Suppressor macrophage treated with lipopolysaccharide for 4 hours (primary cell): ENCODE results near the gene SUPT3H.
A peak's percentile ranks its signal among the peaks of the same experiment; 100 is the strongest.

Source experiments
- DNase-seq: peaks from one replicate; pipeline ENCODE4 v3.0.0-alpha.2; 2020

Gene SUPT3H

DNA sequence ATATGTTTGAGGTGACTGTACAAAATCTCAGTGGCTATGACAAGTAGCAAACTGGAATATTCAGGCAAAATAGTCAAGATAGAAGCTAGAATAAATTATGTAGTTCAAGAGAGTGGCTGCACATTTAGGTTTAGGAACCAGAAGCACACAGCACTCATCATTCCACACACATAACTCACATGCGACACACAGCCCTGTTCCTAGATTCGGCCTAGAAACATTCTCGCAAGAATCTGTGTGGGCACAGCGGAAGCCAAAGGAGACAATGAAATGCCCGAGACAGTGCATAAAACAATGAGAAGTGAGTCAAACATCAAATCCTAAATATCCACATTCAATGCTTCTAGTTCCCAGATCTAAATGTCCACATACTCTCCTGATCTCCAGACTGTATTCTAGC lies 9.5 kb upstream of the SUPT3H start:
- no peak for DNase-seq

DNA sequence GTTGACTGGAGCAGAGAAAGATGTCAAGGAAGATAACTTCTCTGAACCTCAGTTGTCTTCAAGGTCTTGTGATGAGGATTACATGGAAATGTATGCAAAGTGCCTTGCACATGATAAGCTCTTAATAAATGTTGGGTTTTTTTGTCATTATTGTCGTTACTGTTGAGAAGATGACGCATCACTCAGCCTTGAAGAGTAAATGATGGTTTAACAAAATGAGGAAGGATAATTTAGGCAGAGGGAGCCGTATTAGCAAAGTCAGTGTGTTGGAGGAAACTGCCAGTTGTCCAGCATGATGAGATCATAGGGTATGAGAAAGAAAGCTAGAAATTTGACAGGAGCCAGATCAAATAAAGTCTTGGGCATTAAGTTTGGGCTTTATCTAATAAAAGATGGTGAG lies 8.8 kb upstream of the SUPT3H start:
- DNase-seq = peak; percentile 46

DNA sequence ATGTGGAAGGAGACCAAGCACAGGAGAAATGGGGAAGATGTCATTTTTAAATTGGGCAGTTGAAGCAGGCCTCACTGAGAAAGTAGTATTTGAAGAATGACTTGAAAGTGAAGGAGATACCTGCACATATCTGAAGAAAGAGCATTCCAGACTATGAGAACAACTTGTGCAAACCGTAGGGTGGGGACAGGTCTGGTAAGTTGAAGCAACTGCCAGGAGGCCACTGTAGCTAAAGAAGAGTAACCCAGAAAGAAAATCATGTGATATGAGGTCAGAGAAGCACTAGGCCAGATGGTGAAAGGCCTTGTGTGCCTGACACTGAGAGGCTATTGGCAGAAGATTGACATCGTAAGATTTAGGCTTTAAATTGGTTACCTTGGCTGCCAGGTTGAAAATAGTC lies 4.7 kb upstream of the SUPT3H start:
- DNase-seq = no peak

DNA sequence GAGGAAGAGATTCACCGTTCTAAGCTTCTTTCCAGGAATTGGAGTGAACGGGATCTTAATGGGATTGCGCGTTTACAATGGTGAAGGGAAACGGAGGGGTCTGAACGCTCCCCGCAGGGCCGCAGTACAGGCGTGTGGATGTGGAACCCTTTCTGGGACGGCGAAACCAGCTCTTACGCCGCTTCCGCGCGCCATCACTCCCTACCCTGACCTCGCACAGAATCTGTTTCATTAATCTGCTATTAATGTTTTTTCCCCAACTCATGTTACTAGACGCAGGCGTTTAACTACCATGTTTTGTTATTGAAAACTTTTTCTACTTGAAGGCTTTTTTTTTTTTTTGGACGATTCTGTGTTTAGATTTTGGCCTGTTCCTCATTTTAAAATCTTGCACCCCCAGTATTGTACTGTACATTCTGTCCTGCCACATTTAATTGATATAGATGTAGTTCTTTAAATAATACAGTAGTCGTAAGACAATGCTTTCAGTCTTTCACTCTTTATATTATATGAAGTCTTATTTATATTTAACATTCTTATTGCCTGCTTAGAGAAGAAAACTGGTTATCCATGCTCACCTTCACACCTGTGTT lies 696 bp upstream of the SUPT3H start:
- DNase-seq = peak; percentile 47

DNA sequence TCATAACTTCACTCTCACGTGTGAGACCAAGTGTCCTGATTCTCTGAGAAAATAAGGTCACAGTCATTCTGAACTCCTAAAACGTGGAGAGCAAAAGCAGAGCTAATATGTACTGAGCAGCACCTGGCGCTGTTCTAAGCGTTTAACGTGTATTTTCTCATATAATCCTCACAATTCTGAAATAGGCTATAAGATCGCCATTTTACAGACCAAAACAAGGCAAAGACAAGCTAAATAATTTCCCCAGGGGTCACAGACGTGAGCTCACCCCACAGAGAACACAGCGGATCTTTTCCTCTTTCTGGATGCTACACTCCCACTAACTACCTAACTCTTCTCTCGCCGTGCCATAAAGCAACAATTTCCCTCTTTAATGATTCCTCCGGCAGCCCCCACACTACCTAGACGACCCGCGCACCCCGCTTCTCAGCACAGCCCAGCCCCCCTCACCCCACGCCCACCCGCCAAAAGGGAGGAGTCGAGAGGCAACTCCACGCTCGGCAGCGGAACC lies 636 bp downstream of the SUPT3H start:
- peak; percentile 25 for DNase-seq

DNA sequence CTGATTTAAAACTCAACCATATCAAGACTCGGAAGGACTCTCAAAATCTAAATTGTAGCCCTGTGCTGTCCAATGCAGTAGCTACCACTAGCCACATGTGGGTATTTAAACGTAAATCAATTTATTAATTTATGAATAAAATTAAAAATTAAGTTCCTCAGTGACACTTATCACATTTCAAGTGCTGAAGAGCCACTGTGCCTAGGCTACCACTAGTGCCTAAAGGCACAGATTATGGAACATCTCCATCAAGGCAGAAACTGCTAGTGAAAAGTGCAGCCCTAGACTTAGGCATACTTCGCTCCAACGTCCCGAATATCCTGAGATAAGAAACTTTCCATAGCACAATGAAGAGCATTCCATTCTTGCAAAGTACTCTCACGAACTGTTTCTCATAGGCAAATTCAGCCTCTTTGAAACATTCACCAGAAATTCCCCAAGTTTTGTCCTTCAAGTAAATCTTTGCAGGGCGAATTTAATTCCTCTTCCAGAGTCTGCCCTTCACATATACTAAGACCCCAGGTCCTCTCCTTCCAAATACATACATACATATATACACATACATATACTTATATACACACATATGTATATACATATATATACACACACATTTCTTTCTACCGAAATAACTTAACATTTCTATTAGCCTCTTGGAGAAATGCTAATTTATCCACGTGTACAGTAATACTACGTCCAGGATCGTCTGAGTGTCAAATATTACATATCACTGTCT lies 1.3 kb downstream of the SUPT3H start:
- no peak for DNase-seq

DNA sequence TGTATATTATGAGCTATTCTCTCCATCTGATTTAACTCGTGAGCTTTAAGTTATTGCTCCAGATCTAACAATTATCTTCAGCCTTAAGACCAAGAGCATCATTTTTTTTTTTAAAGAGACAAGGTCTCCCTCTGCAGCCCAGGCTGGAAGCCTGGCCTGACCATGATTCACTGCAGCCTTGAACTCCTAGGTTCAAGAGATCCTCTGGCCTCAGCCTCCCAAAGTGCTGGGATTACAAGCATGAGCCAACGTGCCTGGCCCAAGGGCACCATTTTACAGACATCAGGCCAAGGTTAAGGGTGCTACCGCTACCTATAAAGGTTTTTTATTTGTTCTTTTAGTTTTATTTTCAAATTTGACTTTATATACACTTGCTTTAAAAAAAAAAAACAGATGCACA lies 2.3 kb downstream of the SUPT3H start:
- no peak for DNase-seq

DNA sequence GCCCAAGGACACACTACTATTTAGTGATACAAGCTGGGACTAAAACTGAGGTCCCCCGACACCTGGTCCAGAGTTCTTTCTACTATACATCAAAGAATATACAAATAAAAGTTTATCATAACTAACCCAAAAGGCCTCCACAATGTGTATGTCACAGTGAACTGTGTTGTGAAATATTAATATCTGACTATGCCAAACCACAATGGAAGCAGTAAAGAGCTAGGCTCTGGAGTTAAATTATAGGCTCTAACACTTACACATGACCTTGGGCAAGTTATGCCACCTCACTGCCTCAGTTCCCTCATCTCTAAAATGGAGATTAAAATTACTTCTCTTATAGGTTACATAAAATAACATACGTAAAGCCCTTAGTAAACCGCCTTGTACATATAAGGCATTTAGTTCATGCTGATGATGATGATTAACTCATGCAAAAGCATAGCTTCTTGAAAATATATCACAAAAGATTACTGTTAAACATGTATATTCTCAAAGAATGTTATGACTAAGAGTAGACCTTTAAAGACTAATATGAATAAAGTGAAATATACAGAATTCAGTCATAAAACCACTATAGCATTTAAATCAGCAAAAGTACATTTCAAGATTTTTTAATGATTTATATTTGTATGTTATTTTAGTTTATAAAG lies 5.7 kb downstream of the SUPT3H start:
- no peak for DNase-seq

DNA sequence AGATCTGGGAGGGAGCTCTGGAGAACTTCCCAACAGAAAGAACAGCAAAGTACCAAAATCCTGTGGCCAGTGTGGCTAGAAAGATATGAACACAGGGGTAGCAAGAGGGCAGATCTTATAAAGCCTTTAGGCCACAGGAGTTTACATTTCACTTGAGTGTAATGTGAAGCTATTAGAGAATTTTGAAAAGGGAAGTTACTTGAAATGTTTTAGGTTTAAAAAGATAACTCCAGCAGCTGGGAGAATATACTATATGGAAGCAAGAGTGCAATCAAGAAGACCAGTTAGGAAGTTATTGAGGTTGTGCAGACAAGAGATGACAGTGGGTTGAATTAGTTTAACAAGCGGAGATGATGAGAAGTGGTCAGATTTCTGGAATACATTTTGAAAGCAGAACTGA lies 7.9 kb downstream of the SUPT3H start:
- no peak for DNase-seq

DNA sequence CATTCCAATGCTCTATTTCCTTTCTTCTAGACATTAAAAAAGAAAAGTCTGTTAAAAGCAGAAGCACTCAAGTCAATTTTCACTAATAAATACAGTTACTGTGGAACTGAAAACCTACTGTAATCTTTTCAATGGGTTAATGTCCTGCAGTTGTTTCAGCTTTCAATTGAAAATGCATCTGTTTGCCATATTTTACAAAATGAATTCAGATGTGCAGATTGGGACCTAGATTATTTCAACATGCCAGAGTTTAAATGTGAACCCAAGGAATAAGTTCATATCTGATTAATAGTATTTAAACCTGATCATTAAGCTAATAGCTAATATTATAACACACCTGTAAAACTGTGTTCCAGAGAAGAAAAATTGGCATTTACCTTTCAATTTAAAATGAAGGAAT lies 9.7 kb downstream of the SUPT3H start:
- no peak for DNase-seq

DNA sequence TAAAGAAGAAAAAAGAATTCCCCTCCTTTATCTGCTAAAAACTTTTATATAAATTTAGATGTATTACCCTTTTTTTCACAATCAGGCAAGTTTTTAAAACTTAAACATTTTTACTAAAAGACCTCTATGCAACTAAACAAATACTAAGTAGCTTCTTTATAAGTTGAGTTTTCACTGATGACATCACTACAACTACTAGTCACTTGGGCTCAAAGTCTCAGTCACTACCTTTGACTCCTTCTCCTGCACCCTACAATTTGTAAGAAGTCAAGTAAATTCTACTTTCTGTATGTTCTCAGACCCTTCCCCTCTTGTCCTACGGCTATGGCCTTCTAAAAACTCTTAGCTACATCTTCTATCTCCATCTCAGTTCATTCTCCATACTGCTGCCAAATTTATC lies 11.2 kb downstream of the SUPT3H start:
- DNase-seq = no peak

DNA sequence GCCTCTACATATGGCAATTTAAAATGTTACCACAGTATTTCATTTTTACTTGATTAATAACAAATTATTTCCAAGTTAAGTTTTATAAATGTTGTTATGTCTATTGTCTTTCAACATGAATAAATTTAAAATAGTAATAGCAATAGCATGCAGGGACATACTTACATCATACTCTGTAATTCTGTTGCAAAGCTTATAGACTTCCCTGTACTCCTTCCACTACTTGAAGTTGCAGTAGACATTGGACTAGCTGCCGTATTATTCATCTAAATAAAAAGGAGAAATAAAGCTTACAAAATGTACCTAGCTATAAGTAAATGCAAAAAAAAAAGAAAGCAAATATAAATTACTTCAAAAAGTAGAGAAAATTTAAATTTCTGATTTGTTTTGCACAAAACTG lies 12.7 kb downstream of the SUPT3H start:
- peak; percentile 37 for DNase-seq

DNA sequence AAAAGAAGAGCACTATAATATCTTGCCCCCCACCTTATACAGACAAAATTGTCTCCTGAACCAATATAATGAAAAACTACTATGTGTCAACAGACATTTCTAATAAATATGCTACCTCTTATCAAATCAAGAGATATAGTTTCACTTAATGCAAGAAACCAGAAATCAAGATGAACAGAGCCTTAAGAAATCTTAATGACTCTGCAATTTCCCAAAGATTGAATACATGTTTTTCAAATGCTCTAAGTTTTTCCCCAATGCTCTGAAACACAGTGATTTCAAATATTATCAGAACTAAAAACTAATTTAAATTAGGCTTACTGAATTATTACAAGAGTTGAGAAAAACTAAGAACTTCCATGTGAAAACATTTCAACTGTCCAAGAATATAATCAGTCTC lies 13.3 kb downstream of the SUPT3H start:
- no peak for DNase-seq

DNA sequence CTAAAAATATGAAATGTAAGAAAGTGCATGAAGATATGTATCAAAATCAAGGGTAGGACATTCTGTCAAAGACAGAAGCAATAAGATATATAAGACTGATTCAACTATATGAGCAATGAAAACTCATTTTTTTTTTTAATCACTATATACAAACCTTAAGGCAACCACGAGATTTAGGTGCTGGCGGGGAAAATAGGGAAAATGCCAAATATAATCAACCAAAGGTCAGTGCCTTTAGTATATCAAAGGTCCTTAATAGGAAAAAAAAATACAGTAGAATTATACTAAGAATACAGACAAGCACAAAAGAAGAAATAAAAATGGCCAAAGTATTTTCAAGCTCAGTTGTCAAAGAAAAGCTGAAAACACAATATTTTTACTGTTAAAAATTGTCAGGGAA lies 24.1 kb downstream of the SUPT3H start:
- DNase-seq = no peak

DNA sequence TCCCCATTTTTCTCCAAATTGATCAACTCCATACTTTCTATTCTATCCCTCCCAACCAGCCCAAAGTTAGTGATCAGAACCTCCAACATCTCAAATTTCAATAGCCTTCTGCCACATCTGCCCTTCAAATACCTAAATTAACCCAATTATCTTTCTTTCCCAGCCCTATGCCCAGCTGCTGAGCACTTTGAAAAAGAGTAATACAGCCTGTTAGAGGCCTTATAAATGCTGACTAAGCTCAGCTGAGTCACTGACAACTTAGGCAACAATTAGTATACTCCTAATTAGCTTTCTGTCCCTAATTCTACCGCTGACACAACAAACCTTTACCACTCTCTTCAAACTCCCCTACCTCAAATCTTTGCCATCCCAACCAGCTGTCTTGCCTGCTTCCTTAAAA lies 26.1 kb downstream of the SUPT3H start:
- no peak for DNase-seq

DNA sequence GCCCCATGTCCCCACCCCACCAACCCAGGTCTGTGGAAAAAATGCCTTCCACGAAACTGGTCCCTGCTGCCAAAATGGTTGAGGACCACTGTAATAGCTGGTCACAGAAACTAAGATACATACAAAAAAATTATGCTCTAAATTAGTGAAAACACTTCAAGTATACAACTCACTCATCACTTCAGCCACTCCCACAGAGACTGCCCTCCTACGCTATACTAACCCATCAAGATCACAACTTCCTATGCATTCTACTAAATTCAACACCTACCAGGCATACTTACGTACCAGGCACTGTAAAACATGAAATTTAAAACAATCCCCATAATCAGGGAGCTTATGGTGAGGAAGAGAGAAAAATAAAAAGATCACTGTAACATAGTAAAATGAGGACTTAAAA lies 26.7 kb downstream of the SUPT3H start:
- DNase-seq = no peak

DNA sequence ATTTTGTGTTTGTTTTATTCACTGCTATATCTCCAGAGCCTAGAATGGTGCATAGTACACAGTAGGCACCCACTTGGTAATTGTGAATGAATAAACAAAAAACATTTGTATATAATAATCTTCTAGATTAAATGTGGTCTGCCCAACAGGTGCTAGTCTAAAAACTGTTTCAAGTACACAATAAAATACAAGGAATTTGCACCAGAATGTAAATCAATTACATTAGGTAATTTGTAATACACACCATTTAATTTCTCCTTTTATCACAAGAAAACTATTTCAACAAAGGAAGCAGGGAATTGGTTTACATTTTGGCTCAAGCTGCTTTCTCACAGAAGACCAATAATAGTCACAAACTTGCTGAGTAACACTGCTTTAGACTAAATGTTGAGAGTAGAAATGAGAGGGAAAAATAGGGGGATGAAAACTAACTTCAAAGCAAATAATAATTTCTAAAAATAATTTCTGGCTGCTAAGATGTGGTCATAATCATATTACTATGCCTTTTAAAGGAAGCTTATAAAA lies 27.5 kb downstream of the SUPT3H start:
- DNase-seq = no peak

DNA sequence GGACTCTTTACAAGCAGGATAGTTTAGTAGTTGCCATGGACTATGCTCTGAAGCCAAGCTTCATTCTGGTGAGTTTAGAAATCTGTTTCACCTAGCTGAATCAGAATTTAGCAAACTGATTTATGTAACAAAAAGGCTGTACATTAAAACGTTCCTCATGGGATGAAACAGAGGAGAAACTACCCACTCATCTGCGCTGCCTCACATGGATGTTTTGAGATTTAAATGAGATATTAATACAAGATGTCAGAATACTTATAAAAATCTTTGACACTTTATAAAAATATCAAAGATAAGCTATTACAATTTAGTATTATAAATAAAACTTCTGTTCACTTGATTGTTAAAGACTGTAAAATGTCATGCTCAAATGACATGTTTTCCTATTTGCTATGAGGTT lies 32.8 kb downstream of the SUPT3H start:
- no peak for DNase-seq

DNA sequence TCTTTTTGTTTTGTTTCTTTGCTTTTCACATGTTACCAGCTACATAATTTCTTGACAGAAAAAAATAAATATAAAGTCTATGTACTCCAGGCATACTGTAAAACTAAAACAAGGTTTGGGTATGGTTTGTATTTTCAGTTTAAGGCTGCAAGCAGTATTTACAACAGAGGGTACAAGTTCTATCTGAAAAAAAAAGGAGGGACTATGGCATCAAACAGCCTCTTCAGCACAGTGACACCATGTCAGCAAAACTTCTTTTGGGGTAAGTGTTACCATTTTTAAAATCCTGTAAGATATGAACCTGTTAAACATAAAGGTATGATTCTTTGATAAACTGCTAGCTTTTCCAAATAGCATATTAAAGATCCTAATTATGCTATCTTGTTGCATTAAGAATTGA lies 49.2 kb downstream of the SUPT3H start:
- no peak for DNase-seq

DNA sequence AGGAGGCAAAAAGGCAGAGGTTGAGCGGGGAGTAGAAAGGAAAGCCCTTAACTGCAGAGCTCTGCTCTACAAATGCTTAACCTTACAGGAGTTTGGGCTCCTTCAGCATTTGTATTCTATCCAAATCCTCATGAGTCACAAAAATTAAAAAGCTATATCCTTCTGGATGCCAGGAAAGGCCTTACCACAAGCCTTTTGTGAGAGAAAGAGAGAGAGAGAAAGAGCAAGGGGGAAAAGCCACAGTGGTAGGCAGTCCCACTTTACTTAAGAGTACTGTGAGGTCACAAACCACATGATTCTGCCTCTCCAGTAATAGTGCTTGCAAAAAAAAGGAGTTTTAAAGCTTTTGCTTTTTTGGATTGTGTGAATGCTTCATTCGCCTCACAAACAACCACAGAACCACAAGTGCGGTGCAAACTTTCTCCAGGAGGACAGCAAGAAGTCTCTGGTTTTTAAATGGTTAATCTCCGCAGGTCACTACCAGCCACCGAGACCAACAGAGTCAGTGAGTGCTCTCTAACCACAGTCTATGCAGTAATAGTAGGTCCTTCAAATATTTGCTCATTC lies 49.7 kb downstream of the SUPT3H start, which contains the start of gene RUNX2:
RUNX2 (plus strand) TSS at position 375 of the 567 bp plus-strand sequence. CDS start 397 bp downstream, outside the sequence.
- peak; percentile 14 for DNase-seq

DNA sequence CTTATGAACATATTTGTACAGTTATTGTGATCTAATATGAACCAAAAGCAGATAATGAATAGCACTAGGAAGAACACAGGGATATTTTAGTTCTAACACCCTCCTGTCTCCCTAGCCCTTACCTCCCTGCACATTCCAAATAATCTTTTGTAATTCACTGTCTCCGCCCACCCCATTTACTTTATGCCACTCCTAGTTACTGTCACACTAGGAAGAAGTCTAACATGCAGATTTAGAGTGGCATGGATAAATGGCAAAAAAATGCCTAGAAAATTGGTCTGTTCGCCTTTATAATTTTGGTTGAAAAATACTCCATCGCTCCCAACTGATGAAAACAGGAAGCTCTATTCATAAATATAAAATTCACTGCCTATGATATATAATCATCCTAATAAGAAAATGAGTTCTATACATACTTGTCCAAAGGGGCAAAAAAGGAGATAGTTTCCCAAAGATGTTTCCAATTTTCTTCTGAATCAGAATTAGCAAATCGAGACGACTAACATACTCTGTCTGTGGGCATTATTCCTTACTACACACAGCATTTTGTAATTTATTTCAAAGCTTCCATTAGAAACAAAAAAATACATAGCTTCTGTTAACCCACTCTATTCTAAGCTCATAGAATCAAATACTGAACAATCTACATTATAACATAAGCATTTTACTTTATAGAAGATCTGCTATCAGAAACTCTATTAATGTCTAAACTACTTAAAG lies 50.9 kb downstream of the SUPT3H start:
- no peak for DNase-seq

DNA sequence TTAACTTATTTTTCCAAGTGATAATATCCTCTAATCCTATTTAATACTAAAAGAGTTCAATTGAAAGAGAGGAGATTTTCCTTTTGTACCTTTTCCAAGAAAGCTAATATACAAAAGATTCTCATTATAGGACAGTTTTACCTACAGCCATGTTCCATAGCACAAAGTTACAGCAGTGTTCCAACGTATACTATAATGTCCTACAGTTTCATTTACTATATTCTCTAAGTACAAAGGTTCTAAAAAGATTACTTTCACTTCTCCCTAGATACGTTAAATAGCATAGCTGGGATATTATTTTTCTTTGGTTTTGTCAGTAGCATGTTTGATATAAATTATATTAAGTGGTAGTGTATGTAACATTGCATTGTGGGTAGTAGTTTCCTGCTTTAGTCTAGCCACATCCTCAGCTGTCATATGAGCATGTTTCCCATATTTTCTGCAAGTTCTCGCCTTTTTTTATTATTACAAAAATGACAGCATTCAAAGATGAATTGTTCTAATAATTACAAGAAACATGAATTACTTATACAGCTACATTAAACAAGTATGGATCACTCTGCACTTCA lies 54.0 kb downstream of the SUPT3H start:
- peak; percentile 14 for DNase-seq

DNA sequence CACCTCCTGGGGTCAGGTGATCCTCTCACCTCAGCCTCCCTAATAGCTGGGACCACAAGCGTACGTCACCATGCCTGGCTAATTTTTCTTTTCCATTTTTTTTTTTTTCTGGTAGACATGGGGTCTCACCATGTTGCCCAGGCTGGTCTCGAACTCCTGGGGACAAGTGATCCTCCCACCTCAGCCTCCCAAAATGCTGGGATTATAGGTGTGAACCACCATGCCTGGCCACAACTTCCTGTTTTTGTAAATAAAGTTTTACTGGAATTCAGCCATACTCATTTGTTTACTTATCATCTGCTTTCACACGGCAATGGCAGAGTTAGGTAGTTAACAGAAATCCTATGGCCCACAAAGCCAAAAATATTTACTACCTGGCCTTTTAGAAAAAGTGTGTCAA lies 57.4 kb downstream of the SUPT3H start:
- no peak for DNase-seq
